DOHH2 (cell line): ENCODE measurements around the gene SRMS.

ENCODE experiments used
- EZH2phosphoT487 ChIP-seq: fragments of 200-600 bp; sonication (generic); IDR thresholded peaks from 2 replicates; pipeline ENCODE4 v1.6.1; 2017; ENCODE audit warnings: borderline replicate concordance, mild to moderate bottlenecking, antibody characterized with exemption, low read length, moderate library complexity, mixed read lengths
- TF ChIP-seq, protein P1 (sequence below): fragments of 200-600 bp; sonication (generic); IDR thresholded peaks from one replicate; pipeline ENCODE4 v1.5.1; 2014; ENCODE audit warnings: antibody characterized with exemption, mild to moderate bottlenecking, low read depth, low read length; ENCODE audit not compliant: poor library complexity, severe bottlenecking

- TF ChIP-seq, protein P1, sequence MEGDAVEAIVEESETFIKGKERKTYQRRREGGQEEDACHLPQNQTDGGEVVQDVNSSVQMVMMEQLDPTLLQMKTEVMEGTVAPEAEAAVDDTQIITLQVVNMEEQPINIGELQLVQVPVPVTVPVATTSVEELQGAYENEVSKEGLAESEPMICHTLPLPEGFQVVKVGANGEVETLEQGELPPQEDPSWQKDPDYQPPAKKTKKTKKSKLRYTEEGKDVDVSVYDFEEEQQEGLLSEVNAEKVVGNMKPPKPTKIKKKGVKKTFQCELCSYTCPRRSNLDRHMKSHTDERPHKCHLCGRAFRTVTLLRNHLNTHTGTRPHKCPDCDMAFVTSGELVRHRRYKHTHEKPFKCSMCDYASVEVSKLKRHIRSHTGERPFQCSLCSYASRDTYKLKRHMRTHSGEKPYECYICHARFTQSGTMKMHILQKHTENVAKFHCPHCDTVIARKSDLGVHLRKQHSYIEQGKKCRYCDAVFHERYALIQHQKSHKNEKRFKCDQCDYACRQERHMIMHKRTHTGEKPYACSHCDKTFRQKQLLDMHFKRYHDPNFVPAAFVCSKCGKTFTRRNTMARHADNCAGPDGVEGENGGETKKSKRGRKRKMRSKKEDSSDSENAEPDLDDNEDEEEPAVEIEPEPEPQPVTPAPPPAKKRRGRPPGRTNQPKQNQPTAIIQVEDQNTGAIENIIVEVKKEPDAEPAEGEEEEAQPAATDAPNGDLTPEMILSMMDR, result no peak
- no peak for TF ChIP-seq EZH2phosphoT487
These were observed 53.5 kb downstream of the SRMS start for GRCh38 chr20:63494084-63494419.
